ENCODE measurements around the gene ANKRD42.

ANKRD42 gene

DNA sequence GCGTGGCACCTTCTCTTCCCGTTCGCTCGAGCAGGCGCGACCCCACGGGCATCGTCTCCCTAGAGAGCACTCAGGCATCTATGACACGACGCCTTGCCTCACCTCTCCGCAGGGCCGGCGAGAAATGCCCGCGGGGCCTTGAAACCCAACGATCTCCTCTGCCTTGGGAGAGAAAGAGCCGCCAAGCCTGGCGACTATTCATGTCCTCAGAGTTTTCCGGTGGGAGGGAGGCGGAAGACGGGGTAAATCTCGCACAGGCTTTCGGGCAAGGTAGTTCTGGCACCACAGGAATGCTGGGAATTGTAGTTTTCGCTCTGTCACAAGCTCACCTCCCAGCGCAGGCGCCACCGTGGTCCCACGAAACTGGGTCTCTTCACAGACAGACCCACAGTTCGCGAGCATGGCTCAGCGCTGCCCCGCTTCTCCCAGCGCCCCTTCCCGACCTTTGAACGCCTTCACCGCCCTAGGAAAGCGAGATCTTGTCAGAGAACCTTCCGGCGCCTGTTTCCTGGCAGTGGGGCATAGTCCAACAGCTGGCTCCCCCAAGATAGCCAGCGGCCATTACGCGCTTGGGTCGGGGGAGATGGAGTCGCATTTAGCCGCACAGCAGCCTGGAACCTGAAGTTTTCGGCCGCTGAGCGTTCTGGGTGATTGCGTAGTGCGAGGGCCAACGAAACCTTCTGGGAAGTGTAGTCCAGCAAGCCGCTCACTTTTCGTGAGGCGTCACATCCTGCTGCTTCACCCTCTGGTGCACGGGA is 92.4 kb downstream of the ANKRD42 start, which contains the start of gene CCDC90B:
TSS of gene CCDC90B (minus strand) at position 597 of the 758 bp plus-strand sequence. CDS start at position 202, 395 bp downstream.
- no peaks in the 10 kb centered on the region for H3F3A ChIP-seq (ENCODE audit: low read depth)
- peaks cover 26% of the 10 kb centered on the region for H3K4me1 ChIP-seq (ENCODE audit: insufficient read depth, low read length, poor library complexity, severe bottlenecking)
- peak within 1 kb of the TSS; percentile 91 for H3K9ac ChIP-seq (ENCODE audit: low read depth, low read length, poor library complexity, severe bottlenecking)
- H3K36me3 ChIP-seq (ENCODE audit: insufficient read depth, low read length), result no peaks in the 10 kb centered on the region
- no peaks in the 10 kb centered on the region for H3K9me3 ChIP-seq (ENCODE audit: insufficient read depth, low read depth, low read length)
- peaks cover 20% of the 10 kb centered on the region for H3K79me2 ChIP-seq (ENCODE audit: insufficient read depth, low read length)
- no peaks in the 10 kb centered on the region for H3K9me2 ChIP-seq (replicated peaks; ENCODE audit: low read depth, low read length)
- H3K4me3 ChIP-seq (ENCODE audit: low read length, poor library complexity, severe bottlenecking), result peak within 1 kb of the TSS; percentile 99
- peak within 1 kb of the TSS; percentile 98 for H2AFZ ChIP-seq (ENCODE audit: low read length)
- H3K4me2 ChIP-seq (ENCODE audit: low read depth, low read length, poor library complexity, severe bottlenecking), result peak within 1 kb of the TSS; percentile 83
- no peak for TF ChIP-seq EZH2phosphoT487 (IDR thresholded peaks at IDR 0.05; ENCODE audit: borderline replicate concordance)
- TF ChIP-seq, protein P1, sequence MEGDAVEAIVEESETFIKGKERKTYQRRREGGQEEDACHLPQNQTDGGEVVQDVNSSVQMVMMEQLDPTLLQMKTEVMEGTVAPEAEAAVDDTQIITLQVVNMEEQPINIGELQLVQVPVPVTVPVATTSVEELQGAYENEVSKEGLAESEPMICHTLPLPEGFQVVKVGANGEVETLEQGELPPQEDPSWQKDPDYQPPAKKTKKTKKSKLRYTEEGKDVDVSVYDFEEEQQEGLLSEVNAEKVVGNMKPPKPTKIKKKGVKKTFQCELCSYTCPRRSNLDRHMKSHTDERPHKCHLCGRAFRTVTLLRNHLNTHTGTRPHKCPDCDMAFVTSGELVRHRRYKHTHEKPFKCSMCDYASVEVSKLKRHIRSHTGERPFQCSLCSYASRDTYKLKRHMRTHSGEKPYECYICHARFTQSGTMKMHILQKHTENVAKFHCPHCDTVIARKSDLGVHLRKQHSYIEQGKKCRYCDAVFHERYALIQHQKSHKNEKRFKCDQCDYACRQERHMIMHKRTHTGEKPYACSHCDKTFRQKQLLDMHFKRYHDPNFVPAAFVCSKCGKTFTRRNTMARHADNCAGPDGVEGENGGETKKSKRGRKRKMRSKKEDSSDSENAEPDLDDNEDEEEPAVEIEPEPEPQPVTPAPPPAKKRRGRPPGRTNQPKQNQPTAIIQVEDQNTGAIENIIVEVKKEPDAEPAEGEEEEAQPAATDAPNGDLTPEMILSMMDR (conservative IDR thresholded peaks at IDR 0.05; ENCODE audit: low read length), result no peak
- no peaks in the 10 kb centered on the region for H3K27me3 ChIP-seq (ENCODE audit: insufficient read depth, low read length, poor library complexity, severe bottlenecking)
- no peaks in the 10 kb centered on the region for H4K20me1 ChIP-seq (ENCODE audit: insufficient read depth, low read length, poor library complexity, severe bottlenecking)

GRCh38 chr11:83287631-83288030 is 94.1 kb downstream of the ANKRD42 start:
- Histone ChIP-seq H2AFZ (ENCODE audit: low read length) (no peak overlapping the region), H3K4me3 (ENCODE audit: low read length, poor library complexity, severe bottlenecking) (no peak overlapping the region), H3K9me2 (replicated peaks; ENCODE audit: low read depth, low read length) (no peaks in the 10 kb centered on the region), H3K36me3 (ENCODE audit: insufficient read depth, low read length) (no peaks in the 10 kb centered on the region), H3K4me1 (ENCODE audit: insufficient read depth, low read length, poor library complexity, severe bottlenecking) (peaks cover 27% of the 10 kb centered on the region), H3K4me2 (ENCODE audit: low read depth, low read length, poor library complexity, severe bottlenecking) (no peak overlapping the region), H3K9me3 (ENCODE audit: insufficient read depth, low read depth, low read length) (no peaks in the 10 kb centered on the region), H4K20me1 (ENCODE audit: insufficient read depth, low read length, poor library complexity, severe bottlenecking) (no peaks in the 10 kb centered on the region), H3F3A (ENCODE audit: low read depth) (no peaks in the 10 kb centered on the region), H3K27me3 (ENCODE audit: insufficient read depth, low read length, poor library complexity, severe bottlenecking) (no peaks in the 10 kb centered on the region), H3K9ac (ENCODE audit: low read depth, low read length, poor library complexity, severe bottlenecking) (no peak overlapping the region), H3K79me2 (ENCODE audit: insufficient read depth, low read length) (peaks cover 20% of the 10 kb centered on the region)
- TF ChIP-seq EZH2phosphoT487 (IDR thresholded peaks at IDR 0.05; ENCODE audit: borderline replicate concordance), result no peak
- TF ChIP-seq, protein P1 (conservative IDR thresholded peaks at IDR 0.05; ENCODE audit: low read length), result no peak

DNA sequence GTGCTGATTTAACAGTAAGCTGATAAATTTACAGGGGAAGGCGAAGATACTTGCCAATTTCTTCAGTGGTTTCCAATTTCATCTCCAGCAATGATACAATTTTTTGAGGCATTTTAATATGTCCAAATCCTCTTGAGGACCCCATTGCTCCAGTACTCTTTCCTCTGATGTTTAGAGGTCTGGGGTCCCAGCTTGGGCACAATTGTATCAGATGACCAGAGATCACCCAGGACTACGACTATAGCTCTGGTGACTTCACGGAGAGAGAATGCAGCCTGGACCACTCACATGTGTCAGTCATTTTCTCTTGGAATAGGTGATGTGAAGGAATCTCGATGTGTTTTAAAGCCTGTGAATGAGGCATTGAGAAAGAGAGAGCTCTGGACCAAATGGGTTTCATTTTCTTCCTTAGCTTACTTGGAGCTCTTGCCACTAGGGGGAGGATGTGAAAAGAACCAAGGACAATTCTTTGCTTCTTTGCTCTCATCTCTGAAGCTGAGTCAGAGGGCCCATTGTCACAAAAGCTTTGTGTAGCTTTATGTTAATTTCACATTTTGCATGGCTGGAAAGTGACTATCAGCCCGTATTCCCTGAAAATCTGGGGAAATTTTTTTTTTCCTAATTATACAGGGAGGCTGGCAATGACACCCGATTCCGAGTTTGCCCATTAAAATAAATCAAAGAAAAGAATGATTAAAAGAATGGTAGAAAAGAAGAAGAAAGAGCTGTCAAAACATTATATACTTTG is 99.4 kb downstream of the ANKRD42 start:
- Histone ChIP-seq H3K9me3 (ENCODE audit: insufficient read depth, low read depth, low read length) (no peaks in the 10 kb centered on the region), H3K79me2 (ENCODE audit: insufficient read depth, low read length) (no peaks in the 10 kb centered on the region), H3K9ac (ENCODE audit: low read depth, low read length, poor library complexity, severe bottlenecking) (no peak overlapping the region), H3K9me2 (replicated peaks; ENCODE audit: low read depth, low read length) (no peaks in the 10 kb centered on the region), H3K4me3 (ENCODE audit: low read length, poor library complexity, severe bottlenecking) (peak overlapping the region; percentile 55), H3F3A (ENCODE audit: low read depth) (no peaks in the 10 kb centered on the region), H2AFZ (ENCODE audit: low read length) (peak overlapping the region; percentile 57; the same call in 1 of the 2 replicates), H3K4me2 (ENCODE audit: low read depth, low read length, poor library complexity, severe bottlenecking) (peak overlapping the region; percentile 54), H4K20me1 (ENCODE audit: insufficient read depth, low read length, poor library complexity, severe bottlenecking) (no peaks in the 10 kb centered on the region), H3K4me1 (ENCODE audit: insufficient read depth, low read length, poor library complexity, severe bottlenecking) (peaks cover 4% of the 10 kb centered on the region), H3K27me3 (ENCODE audit: insufficient read depth, low read length, poor library complexity, severe bottlenecking) (no peaks in the 10 kb centered on the region), H3K36me3 (ENCODE audit: insufficient read depth, low read length) (no peaks in the 10 kb centered on the region)
- TF ChIP-seq, protein P1 (conservative IDR thresholded peaks at IDR 0.05; ENCODE audit: low read length), result peak; percentile 76
- TF ChIP-seq EZH2phosphoT487 (IDR thresholded peaks at IDR 0.05; ENCODE audit: borderline replicate concordance), result no peak
